Measurements from ENCODE around the gene EFR3B.

DNA sequence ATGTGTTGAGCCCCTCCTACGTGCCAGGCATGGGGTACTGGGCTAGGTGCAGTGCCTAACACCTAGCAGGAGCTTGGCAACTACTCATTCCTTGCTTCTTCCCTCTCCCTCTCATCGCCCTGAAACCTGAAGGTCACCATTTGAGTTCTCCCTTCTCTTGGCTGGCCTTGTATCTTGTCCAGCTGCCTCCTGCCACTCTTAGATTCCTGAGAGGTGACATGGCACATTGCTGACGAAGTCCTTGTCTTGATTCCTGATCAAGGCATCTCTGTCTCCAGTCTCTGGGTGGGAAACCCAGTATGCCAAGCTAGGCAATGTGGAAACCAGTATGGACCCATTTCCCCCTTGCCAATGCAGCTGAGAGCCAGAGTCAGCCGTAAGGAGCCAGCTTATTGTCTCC, 9.0 kb upstream of the EFR3B start:
- TF ChIP-seq ZNF8 (CRISPR knock-in tag; IDR thresholded peaks at IDR 0.05) (no peak), ZNF565 (CRISPR knock-in tag; conservative IDR thresholded peaks at IDR 0.05; ENCODE audit: low read depth) (no peak), TCF4 (CRISPR knock-in tag; IDR thresholded peaks at IDR 0.05; ENCODE audit: borderline replicate concordance) (no peak), ZNF70 (CRISPR knock-in tag; IDR thresholded peaks at IDR 0.05) (no peak), CSDC2 (CRISPR knock-in tag; IDR thresholded peaks at IDR 0.05) (no peak), RARB (CRISPR knock-in tag; IDR thresholded peaks at IDR 0.05) (no peak), TOX (CRISPR knock-in tag; IDR thresholded peaks at IDR 0.05; ENCODE audit: borderline replicate concordance) (no peak)
- TF ChIP-seq, protein P1, sequence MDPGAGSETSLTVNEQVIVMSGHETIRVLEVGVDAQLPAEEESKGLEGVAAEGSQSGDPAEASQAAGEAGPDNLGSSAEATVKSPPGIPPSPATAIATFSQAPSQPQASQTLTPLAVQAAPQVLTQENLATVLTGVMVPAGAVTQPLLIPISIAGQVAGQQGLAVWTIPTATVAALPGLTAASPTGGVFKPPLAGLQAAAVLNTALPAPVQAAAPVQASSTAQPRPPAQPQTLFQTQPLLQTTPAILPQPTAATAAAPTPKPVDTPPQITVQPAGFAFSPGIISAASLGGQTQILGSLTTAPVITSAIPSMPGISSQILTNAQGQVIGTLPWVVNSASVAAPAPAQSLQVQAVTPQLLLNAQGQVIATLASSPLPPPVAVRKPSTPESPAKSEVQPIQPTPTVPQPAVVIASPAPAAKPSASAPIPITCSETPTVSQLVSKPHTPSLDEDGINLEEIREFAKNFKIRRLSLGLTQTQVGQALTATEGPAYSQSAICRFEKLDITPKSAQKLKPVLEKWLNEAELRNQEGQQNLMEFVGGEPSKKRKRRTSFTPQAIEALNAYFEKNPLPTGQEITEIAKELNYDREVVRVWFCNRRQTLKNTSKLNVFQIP (CRISPR knock-in tag; IDR thresholded peaks at IDR 0.05; ENCODE audit: borderline replicate concordance, low read depth), result no peak
- TF ChIP-seq, protein P2, sequence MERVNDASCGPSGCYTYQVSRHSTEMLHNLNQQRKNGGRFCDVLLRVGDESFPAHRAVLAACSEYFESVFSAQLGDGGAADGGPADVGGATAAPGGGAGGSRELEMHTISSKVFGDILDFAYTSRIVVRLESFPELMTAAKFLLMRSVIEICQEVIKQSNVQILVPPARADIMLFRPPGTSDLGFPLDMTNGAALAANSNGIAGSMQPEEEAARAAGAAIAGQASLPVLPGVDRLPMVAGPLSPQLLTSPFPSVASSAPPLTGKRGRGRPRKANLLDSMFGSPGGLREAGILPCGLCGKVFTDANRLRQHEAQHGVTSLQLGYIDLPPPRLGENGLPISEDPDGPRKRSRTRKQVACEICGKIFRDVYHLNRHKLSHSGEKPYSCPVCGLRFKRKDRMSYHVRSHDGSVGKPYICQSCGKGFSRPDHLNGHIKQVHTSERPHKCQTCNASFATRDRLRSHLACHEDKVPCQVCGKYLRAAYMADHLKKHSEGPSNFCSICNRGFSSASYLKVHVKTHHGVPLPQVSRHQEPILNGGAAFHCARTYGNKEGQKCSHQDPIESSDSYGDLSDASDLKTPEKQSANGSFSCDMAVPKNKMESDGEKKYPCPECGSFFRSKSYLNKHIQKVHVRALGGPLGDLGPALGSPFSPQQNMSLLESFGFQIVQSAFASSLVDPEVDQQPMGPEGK (CRISPR knock-in tag; IDR thresholded peaks at IDR 0.05; ENCODE audit: borderline replicate concordance), result no peak

Data from SK-N-SH treated with all-trans-retinoic acid at 6 μM for 48 hours (cell line).